Trophoblast cell (in vitro differentiated cells and primary cell): ENCODE results near the gene GP1BA.
A peak's percentile ranks its signal among the peaks of the same experiment; 100 is the strongest.

Experiments
- DNase-seq, 2 donors: peaks; one replicate each; pipeline ENCODE4 v3.0.0-alpha.2; 2016
- H2AFZ ChIP-seq: 2 replicates; pipeline ENCODE4 v1.6.1; 2013; ENCODE audit warnings: low read length, moderate library complexity, mild to moderate bottlenecking; ENCODE audit not compliant: insufficient read depth, poor library complexity
- H2AK5ac ChIP-seq: 2 replicates; pipeline ENCODE4 v1.6.1; 2013; ENCODE audit warnings: mild to moderate bottlenecking, low read length
- H2BK120ac ChIP-seq: 2 replicates; pipeline ENCODE4 v1.6.1; 2013; ENCODE audit warnings: low read length, mild to moderate bottlenecking, moderate library complexity; ENCODE audit not compliant: insufficient read depth, poor library complexity
- H2BK12ac ChIP-seq: 2 replicates; pipeline ENCODE4 v1.6.1; 2013; ENCODE audit warnings: mild to moderate bottlenecking, low read length, moderate library complexity
- H2BK5ac ChIP-seq: 2 replicates; pipeline ENCODE4 v1.6.1; 2013; ENCODE audit warnings: low read length, low read depth, moderate library complexity, mild to moderate bottlenecking; ENCODE audit not compliant: poor library complexity
- H3K14ac ChIP-seq: 2 replicates; pipeline ENCODE4 v1.6.1; 2013; ENCODE audit warnings: mild to moderate bottlenecking, low read length
- H3K18ac ChIP-seq: 2 replicates; pipeline ENCODE4 v1.6.1; 2013; ENCODE audit warnings: mild to moderate bottlenecking, low read length
- H3K23ac ChIP-seq: 2 replicates; pipeline ENCODE4 v1.6.1; 2013; ENCODE audit warnings: low read length
- H3K27ac ChIP-seq: 2 replicates; pipeline ENCODE4 v1.5.1; 2013; ENCODE audit warnings: low read depth, mild to moderate bottlenecking, inconsistent platforms, low read length, moderate library complexity
- H3K27me3 ChIP-seq: 2 replicates; pipeline ENCODE4 v1.6.1; 2013; ENCODE audit warnings: inconsistent platforms, mild to moderate bottlenecking, low read length, moderate library complexity; ENCODE audit not compliant: insufficient read depth
- H3K36me3 ChIP-seq, 2 experiments: 1 replicate in 1 of 2; 2 replicates in 1 of 2; pipeline ENCODE4 v1.6.1; 2013; ENCODE audit warnings: low read length in 2 of 2, mild to moderate bottlenecking in 2 of 2, moderate library complexity in 1 of 2; ENCODE audit not compliant: insufficient read depth in 2 of 2, control insufficient read depth in 1 of 2
- H3K4ac ChIP-seq: 2 replicates; pipeline ENCODE4 v1.6.1; 2013; ENCODE audit warnings: low read depth, mild to moderate bottlenecking, low read length, moderate library complexity
- H3K4me1 ChIP-seq, 2 experiments: 1 replicate in 1 of 2; 2 replicates in 1 of 2; pipeline ENCODE4 v1.6.1; 2013; ENCODE audit warnings: low read length in 2 of 2, mild to moderate bottlenecking in 2 of 2, moderate library complexity in 1 of 2; ENCODE audit not compliant: insufficient read depth in 2 of 2, control insufficient read depth in 1 of 2
- H3K4me2 ChIP-seq: 2 replicates; pipeline ENCODE4 v1.6.1; 2013; ENCODE audit warnings: inconsistent platforms, mild to moderate bottlenecking, low read length, moderate library complexity
- H3K4me3 ChIP-seq: 2 replicates; pipeline ENCODE4 v1.5.1; 2013; ENCODE audit warnings: mild to moderate bottlenecking, low read depth, low read length, inconsistent platforms
- H3K79me1 ChIP-seq: one replicate; pipeline ENCODE4 v1.6.1; 2013; ENCODE audit warnings: low read length
- H3K79me2 ChIP-seq: 2 replicates; pipeline ENCODE4 v1.6.1; 2013; ENCODE audit warnings: low read length, mild to moderate bottlenecking; ENCODE audit not compliant: control insufficient read depth, insufficient read depth, poor library complexity
- H3K9ac ChIP-seq: 2 replicates; pipeline ENCODE4 v1.6.1; 2013; ENCODE audit warnings: mild to moderate bottlenecking, low read length
- H3K9me3 ChIP-seq: 2 replicates; pipeline ENCODE4 v1.6.1; 2013; ENCODE audit warnings: low read depth, mild to moderate bottlenecking, control low read depth, inconsistent platforms, low read length; ENCODE audit not compliant: insufficient read depth
- H4K12ac ChIP-seq: 2 replicates; pipeline ENCODE4 v1.6.1; 2013; ENCODE audit warnings: low read depth, mild to moderate bottlenecking, low read length, moderate library complexity
- H4K8ac ChIP-seq: 2 replicates; pipeline ENCODE4 v1.6.1; 2013; ENCODE audit warnings: low read depth, mild to moderate bottlenecking, low read length, moderate library complexity
- H4K91ac ChIP-seq: one replicate; pipeline ENCODE4 v1.6.1; 2013; ENCODE audit warnings: low read depth, mild to moderate bottlenecking, low read length, moderate library complexity
- WGBS: extraction: QIAGEN DNeasy Blood & Tissue Kit; methylation state at CpG from one replicate; pipeline ENCODE4 v1.1.7; 2013; ENCODE audit warnings: missing lambda C conversion rate; ENCODE audit not compliant: insufficient read length, insufficient coverage; ENCODE audit errors: extremely low coverage; 5-methylcytosine and 5-hydroxymethylcytosine counted together

GP1BA gene

GRCh38 chr17:4946312-4946976 is 14.4 kb downstream of the GP1BA start:
- Histone ChIP-seq H3K79me2 (peaks cover 26% of the 10 kb centered on the region), H2AFZ (no peak overlapping the region), H2AK5ac (no peak overlapping the region), H3K23ac (no peak overlapping the region), H3K4me2 (peak overlapping the region; percentile 93), H4K91ac (no peak overlapping the region), H3K9me3 (peaks cover 1% of the 10 kb centered on the region), H3K27ac (peak overlapping the region; percentile 35), H2BK5ac (no peak overlapping the region), H4K12ac (no peak overlapping the region), H3K18ac (no peak overlapping the region), H3K4ac (peak overlapping the region; percentile 71), H3K36me3 (peaks cover 37 to 49% of the 10 kb centered on the region in 2 experiments), H3K14ac (no peak overlapping the region), H3K79me1 (peaks cover 30% of the 10 kb centered on the region), H4K8ac (no peak overlapping the region), H3K9ac (peak overlapping the region; percentile 77), H3K27me3 (no peaks in the 10 kb centered on the region), H2BK12ac (no peak overlapping the region), H2BK120ac (no peak overlapping the region), H3K4me3 (peak overlapping the region; percentile 64), H3K4me1 (peaks cover 28 to 37% of the 10 kb centered on the region in 2 experiments)
- DNase-seq, result peak in 1 of 2 donors; percentile 16
- WGBS, result no CpG with 5 or more reads among the region's 16 CpGs

DNA sequence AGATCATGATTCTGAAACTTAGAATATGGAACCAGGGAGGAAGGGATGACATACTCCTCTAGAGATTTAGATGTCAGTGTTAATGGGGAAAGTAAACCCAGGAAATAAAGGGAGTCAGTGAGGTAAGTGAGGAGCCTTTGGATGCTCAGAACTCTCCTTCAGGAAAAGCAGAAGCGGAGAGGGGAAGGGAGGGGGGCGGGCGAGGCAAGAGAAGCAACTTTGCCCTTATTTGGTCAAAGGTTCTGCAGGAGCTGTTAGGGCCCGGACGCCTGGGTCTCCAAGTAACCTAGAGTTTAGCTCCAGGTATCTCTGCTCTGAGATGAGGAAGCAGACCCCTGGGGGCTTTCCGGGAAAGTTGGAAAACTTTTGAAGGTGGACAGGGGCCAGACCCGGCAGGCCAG is 14.9 kb downstream of the GP1BA start:
- no peak overlapping the region for H4K8ac ChIP-seq
- H4K91ac ChIP-seq, result no peak overlapping the region
- peaks cover 1% of the 10 kb centered on the region for H3K9me3 ChIP-seq
- peaks cover 30% of the 10 kb centered on the region for H3K79me1 ChIP-seq
- H3K18ac ChIP-seq, result no peak overlapping the region
- H2BK12ac ChIP-seq, result no peak overlapping the region
- peak in 1 of 2 donors; percentile 21 for DNase-seq
- H3K4me3 ChIP-seq, result peak overlapping the region; percentile 100
- no peaks in the 10 kb centered on the region for H3K27me3 ChIP-seq
- no peak overlapping the region for H2BK5ac ChIP-seq
- peak overlapping the region; percentile 68 for H3K4ac ChIP-seq
- H3K14ac ChIP-seq, result no peak overlapping the region
- H3K9ac ChIP-seq, result peak overlapping the region; percentile 80
- H2AK5ac ChIP-seq, result no peak overlapping the region
- H2BK120ac ChIP-seq, result no peak overlapping the region
- peaks cover 37 to 48% of the 10 kb centered on the region in 2 experiments for H3K36me3 ChIP-seq
- peak overlapping the region; percentile 93 for H3K4me2 ChIP-seq
- no peak overlapping the region for H2AFZ ChIP-seq
- H3K23ac ChIP-seq, result no peak overlapping the region
- no peak overlapping the region for H4K12ac ChIP-seq
- H3K4me1 ChIP-seq, result peaks cover 28 to 38% of the 10 kb centered on the region in 2 experiments
- peak overlapping the region; percentile 76 for H3K27ac ChIP-seq
- no CpG with 5 or more reads among the region's 7 CpGs for WGBS
- H3K79me2 ChIP-seq, result peaks cover 26% of the 10 kb centered on the region

DNA sequence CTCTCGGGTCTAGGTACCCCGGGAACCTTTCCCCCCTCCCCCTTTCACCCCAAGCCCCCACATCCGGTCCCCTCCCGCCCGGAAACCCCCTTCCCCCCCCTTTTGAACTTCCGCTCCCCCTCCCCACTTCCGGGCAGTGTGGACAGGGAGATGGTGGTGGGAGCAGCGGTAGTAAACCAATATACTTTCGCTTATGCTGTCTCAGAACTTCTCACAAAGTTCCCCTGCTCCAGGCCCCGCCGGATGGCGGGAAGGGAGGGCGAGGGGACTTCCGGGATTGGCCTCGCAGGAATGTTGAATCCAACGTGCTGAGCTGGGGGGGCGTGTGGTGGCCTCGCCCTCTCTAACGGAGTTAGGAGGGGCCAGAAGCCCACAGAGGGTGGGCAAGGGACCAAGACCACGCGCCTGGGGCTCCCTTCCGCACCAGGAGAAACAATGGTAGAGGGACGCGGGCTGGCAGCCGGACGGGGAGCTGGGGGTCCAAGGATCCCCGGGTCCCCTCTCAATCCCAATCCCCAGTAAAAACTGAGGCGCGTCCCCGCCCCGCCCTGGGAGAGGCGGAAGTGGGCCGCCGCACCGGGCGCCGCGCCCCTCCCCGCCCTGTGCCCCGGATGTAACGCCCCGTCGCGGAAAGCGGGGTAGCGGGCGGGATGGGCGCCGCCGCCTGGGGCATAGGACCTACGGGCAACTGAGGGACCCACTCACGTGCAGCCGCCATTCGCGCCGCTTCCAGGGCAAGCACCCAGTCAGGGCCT is 15.5 kb downstream of the GP1BA start:
- Histone ChIP-seq H3K4me1 (peaks cover 28 to 38% of the 10 kb centered on the region in 2 experiments), H4K8ac (peak overlapping the region; percentile 88), H2AK5ac (peak overlapping the region; percentile 99), H3K23ac (no peak overlapping the region), H3K27ac (peak overlapping the region; percentile 100), H3K79me1 (peaks cover 30% of the 10 kb centered on the region), H4K91ac (peak overlapping the region; percentile 95), H4K12ac (peak overlapping the region; percentile 97), H3K36me3 (peaks cover 31 to 42% of the 10 kb centered on the region in 2 experiments), H2BK120ac (peak overlapping the region; percentile 96), H3K9ac (peak overlapping the region; percentile 98), H3K4me3 (peak overlapping the region; percentile 100), H3K4ac (peak overlapping the region; percentile 96), H3K79me2 (peaks cover 26% of the 10 kb centered on the region), H2BK5ac (peak overlapping the region; percentile 97), H2BK12ac (no peak overlapping the region), H3K14ac (peak overlapping the region; percentile 95), H3K9me3 (peaks cover 1% of the 10 kb centered on the region), H3K4me2 (peak overlapping the region; percentile 93), H3K18ac (peak overlapping the region; percentile 96), H3K27me3 (no peaks in the 10 kb centered on the region), H2AFZ (peak overlapping the region; percentile 47)
- WGBS, result no CpG with 5 or more reads among the region's 56 CpGs
- peak; percentile 44 to 60 for DNase-seq

- no peaks in the 10 kb centered on the region for H3K27me3 ChIP-seq
- H3K4me1 ChIP-seq, result peaks cover 28 to 39% of the 10 kb centered on the region in 2 experiments
- H3K23ac ChIP-seq, result no peak within 1 kb of the TSS
- H4K12ac ChIP-seq, result peak within 1 kb of the TSS; percentile 97
- H3K4me3 ChIP-seq, result peak within 1 kb of the TSS; percentile 100
- peak within 1 kb of the TSS; percentile 100 for H4K91ac ChIP-seq
- peak within 1 kb of the TSS; percentile 99 for H2AK5ac ChIP-seq
- peaks cover 23 to 35% of the 10 kb centered on the region in 2 experiments for H3K36me3 ChIP-seq
- H2AFZ ChIP-seq, result peak within 1 kb of the TSS; percentile 47
- peak within 1 kb of the TSS; percentile 95 for H3K14ac ChIP-seq
- H2BK120ac ChIP-seq, result peak within 1 kb of the TSS; percentile 99
- peaks cover 1% of the 10 kb centered on the region for H3K9me3 ChIP-seq
- peak within 1 kb of the TSS; percentile 96 for H3K4ac ChIP-seq
- peak within 1 kb of the TSS; percentile 91 for H3K4me2 ChIP-seq
- peak within 1 kb of the TSS; percentile 98 for H4K8ac ChIP-seq
- WGBS, result no CpG with 5 or more reads among the region's 59 CpGs
- H3K9ac ChIP-seq, result peak within 1 kb of the TSS; percentile 98
- H2BK5ac ChIP-seq, result peak within 1 kb of the TSS; percentile 99
- peak; percentile 83 to 96 for DNase-seq
- peak within 1 kb of the TSS; percentile 61 for H2BK12ac ChIP-seq
- peak within 1 kb of the TSS; percentile 100 for H3K27ac ChIP-seq
- H3K79me2 ChIP-seq, result peaks cover 26% of the 10 kb centered on the region
- peaks cover 30% of the 10 kb centered on the region for H3K79me1 ChIP-seq
- peak within 1 kb of the TSS; percentile 96 for H3K18ac ChIP-seq
Measured at GRCh38 chr17:4948166-4948930, 16.3 kb downstream of the GP1BA start, which contains the start of gene PFN1. TSS of gene PFN1 (minus strand) at chr17:4948530. CDS start at chr17:4948394, 136 bp downstream.
